ENCODE measurements around the gene MRTFB.
"Not testable (repeated sequence)": the region's sequence is repeated elsewhere in the genome, so short reads cannot be mapped to it uniquely, and the experiment has no call there.

Gene MRTFB

GRCh38 chr16:14177704-14178103 is 106.6 kb downstream of the MRTFB start:
- no peak for DNase-seq (ENCODE audit: low read depth)
- no peak for TF ChIP-seq CTCF (IDR thresholded peaks at IDR 0.05; ENCODE audit: control insufficient read depth, insufficient read depth, low read depth, low read length, missing control alignments)
- H3K4me3 ChIP-seq (ENCODE audit: control insufficient read depth, low read depth, low read length), result no peak overlapping the region

- no peak overlapping the region for H3K4me3 ChIP-seq (ENCODE audit: control insufficient read depth, low read depth, low read length)
- no peak for TF ChIP-seq CTCF (IDR thresholded peaks at IDR 0.05; ENCODE audit: control insufficient read depth, insufficient read depth, low read depth, low read length, missing control alignments)
- no peak for DNase-seq (ENCODE audit: low read depth)
Measured at GRCh38 chr16:14179116-14179515, 108.0 kb downstream of the MRTFB start.

DNA sequence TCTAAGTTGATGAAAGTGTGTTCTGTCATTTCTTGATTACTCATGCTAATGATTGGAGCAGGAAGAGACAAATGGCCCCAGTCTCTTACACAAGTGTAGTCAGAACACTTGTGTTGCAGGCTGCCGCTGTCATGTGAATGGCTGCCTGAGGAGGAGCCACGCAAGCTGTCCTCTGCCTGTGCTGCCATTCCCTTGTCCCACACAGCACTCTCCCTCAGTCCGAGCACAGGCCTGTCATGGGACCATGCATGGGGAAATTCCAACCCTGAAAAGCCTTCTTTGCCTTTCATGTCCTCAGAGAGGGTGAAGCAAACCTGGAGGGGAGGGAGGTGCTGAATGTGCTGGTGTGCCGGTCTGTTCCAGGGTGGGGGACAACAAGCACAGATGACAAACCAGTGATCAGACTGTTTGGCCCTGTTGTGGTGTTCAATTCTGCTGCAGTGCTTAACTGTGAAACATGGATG is 109.4 kb downstream of the MRTFB start:
- DNase-seq (ENCODE audit: low read depth), result no peak
- no peak for TF ChIP-seq CTCF (IDR thresholded peaks at IDR 0.05; ENCODE audit: control insufficient read depth, insufficient read depth, low read depth, low read length, missing control alignments)
- H3K4me3 ChIP-seq (ENCODE audit: control insufficient read depth, low read depth, low read length), result no peak overlapping the region

DNA sequence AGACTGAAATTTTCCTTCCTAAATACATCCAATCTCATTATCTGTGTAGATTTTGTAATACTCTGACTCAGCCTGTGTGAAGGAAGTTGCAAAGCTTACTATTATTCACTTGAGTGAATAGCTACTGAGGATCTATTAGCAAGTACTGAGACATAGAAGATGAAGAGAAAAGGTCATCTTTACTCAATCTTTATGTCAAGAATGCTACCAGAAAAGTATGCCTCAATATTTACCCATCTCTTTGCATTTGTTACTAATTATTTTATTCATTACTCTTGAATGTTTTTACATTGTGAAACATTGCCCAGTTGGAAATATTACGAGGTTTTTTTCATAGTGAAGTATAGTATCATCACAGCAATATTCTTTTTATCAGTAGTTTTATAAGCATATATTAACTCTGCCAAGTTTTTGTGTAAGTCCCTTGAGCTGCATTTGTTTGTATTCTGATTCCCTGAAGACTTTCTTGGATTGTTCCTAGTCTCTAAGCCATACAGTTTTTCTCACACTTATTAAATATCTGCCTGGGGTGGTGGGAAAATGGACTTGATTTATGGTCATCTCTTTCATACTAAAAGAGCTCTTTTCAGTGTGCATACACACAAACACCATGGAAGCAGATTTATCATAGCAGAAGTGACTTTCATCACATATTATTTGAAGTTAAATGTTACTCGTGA is 110.4 kb downstream of the MRTFB start:
- no peak overlapping the region for H3K4me3 ChIP-seq (ENCODE audit: control insufficient read depth, low read depth, low read length)
- no peak for TF ChIP-seq CTCF (IDR thresholded peaks at IDR 0.05; ENCODE audit: control insufficient read depth, insufficient read depth, low read depth, low read length, missing control alignments)
- DNase-seq (ENCODE audit: low read depth), result peak; percentile 93

DNA sequence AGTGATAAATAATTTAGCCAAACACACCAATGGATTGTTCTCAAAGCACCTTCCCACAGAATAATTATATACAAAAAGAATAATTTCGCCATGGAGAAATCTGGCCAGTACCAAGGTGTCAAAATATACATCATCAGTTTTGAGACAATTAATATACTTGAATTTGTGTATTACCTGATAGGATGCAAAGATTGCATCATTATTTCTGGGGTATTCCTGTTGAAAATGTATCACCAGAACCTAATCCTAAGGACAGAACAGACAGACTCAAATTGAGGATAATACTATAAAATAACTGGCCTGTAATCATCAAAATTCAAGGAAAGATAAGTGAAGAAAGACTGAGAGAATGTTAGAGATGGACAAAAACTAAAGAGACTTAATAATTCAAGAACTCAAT is 111.9 kb downstream of the MRTFB start:
- no peak overlapping the region for H3K4me3 ChIP-seq (ENCODE audit: control insufficient read depth, low read depth, low read length)
- TF ChIP-seq CTCF (IDR thresholded peaks at IDR 0.05; ENCODE audit: control insufficient read depth, insufficient read depth, low read depth, low read length, missing control alignments), result no peak
- DNase-seq (ENCODE audit: low read depth), result no peak

- not testable (repeated sequence) for DNase-seq (ENCODE audit: low read depth); H3K4me3 ChIP-seq (ENCODE audit: control insufficient read depth, low read depth, low read length)
Measured at GRCh38 chr16:14183962-14184361, 112.8 kb downstream of the MRTFB start.

DNA sequence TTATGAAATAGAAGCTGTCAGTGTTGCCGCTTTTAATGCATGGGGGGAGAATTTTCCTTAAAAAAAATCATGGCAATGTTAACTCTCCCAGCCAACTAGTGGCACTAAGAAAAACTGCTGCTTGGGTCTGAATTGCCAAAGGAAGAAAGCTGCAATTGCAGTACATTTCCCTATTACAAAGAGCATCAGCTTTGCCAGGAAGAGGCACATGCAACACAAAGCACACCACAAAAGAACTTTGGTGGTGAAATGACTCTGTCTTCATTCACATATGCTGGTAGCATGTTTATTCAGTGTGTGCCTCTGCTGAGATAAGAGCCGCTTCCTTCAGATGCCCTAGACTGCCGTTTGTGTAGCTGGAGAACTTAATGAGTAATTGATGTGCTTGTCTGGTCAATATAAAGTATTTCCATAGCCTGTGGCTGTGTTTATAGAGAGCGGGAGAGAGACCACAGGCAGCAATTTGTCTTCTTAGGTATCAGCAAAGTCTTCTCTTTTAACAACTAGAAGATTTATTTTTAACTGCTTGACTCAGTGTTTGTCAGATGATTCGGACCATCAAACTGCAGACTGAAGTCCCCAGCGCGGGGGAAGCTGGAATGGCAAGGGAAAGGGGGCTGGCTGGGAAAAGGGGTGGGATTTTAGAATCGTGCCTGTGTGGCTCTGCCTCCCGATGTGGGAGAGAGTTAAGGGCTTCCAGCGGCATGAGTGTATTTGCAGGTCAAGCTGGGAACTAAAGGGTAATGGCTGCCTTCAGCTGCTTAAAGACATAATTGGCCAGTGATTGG is 115.1 kb downstream of the MRTFB start:
- peak overlapping the region; percentile 44 for H3K4me3 ChIP-seq (ENCODE audit: control insufficient read depth, low read depth, low read length)
- peak; percentile 67 for TF ChIP-seq CTCF (IDR thresholded peaks at IDR 0.05; ENCODE audit: control insufficient read depth, insufficient read depth, low read depth, low read length, missing control alignments)
- DNase-seq (ENCODE audit: low read depth), result peak; percentile 58
